ENCODE results near the gene GDF3.

DNA sequence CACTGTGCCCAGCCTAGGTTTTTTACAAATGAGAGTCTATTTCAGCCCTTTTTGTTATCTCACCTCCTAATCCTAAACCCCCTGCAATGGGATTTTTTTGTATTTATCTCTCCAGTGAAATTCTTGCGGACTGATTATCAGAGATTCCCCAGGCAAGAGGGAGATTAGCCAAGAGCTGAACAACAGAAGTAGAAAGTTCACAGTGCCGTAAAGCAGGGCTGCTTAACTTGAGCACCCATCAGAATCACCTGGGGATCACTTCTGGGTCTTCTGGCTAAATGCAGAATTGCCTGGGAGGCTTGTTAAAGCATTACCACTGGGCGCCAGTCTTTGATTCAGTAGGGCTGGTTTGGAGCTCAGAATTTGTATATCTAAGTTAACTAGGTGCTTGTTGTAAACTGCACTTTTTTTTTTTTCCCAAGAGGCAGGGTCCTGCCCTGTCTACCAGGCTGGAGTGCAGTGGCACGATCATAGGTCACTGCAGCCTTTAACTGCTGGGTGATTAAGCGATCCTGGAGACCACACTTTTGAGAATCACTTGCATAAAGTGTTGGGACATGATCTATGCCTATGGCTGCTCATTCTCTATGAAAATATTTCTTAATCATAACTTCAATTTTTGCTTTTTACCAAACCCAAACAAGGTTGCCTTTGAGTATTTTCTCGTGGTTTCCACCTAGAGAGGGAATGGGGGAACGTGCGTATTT, 14.5 kb upstream of the GDF3 start:
- TF ChIP-seq, protein P1, sequence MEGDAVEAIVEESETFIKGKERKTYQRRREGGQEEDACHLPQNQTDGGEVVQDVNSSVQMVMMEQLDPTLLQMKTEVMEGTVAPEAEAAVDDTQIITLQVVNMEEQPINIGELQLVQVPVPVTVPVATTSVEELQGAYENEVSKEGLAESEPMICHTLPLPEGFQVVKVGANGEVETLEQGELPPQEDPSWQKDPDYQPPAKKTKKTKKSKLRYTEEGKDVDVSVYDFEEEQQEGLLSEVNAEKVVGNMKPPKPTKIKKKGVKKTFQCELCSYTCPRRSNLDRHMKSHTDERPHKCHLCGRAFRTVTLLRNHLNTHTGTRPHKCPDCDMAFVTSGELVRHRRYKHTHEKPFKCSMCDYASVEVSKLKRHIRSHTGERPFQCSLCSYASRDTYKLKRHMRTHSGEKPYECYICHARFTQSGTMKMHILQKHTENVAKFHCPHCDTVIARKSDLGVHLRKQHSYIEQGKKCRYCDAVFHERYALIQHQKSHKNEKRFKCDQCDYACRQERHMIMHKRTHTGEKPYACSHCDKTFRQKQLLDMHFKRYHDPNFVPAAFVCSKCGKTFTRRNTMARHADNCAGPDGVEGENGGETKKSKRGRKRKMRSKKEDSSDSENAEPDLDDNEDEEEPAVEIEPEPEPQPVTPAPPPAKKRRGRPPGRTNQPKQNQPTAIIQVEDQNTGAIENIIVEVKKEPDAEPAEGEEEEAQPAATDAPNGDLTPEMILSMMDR (IDR thresholded peaks at IDR 0.05 in 4 of 5, conservative IDR thresholded peaks at IDR 0.05 in 1 of 5): no peak
- TF ChIP-seq POLR2A (IDR thresholded peaks at IDR 0.05): no peak

Measured in gastrocnemius medialis (tissue), 4 donors.